ENCODE measurements around the gene ANP32A. TPM values are rescaled to one million over a fixed set of nuclear protein-coding genes. Genes with fewer than 3 reads are reported as not detected.

The ANP32A gene
- total RNA-seq, 2 experiments from 2014 or later = 55.1 to 57.3 TPM

- no peaks in the 10 kb centered on the region for H3K36me3 Mint-ChIP-seq (ENCODE audit: low read depth)
- ATAC-seq (ENCODE audit: poor library complexity) (no peak), DNase-seq (no peak)
- peak overlapping the region; percentile 20 for H3K4me3 Mint-ChIP-seq
- H3K27ac ChIP-seq (ENCODE audit: low read depth in 1 of 2, low read length in 2 of 2) = no peak overlapping the region
- no peak for TF ChIP-seq CTCF (IDR thresholded peaks at IDR 0.05)
- intact Hi-C loops (cut with DNase I, micrococcal nuclease) = no loop called here
- peaks cover 0 to 8% of the 10 kb centered on the region in 2 experiments for H3K9me3 ChIP-seq (ENCODE audit: control insufficient read depth in 1 of 2, insufficient read depth in 1 of 2, low read length in 2 of 2)
- H3K27me3 Mint-ChIP-seq = peaks cover 71% of the 10 kb centered on the region
- POLR2A ChIA-PET = no interaction called here
- H3K4me3 ChIP-seq (ENCODE audit: low read length) = no peak overlapping the region
- no peak overlapping the region for H3K27ac Mint-ChIP-seq
- no peaks in the 10 kb centered on the region for H3K36me3 ChIP-seq (ENCODE audit: insufficient read depth, low read length)
- CTCF ChIA-PET = no interaction called here
- H3K27me3 ChIP-seq (ENCODE audit: control insufficient read depth in 1 of 2, insufficient read depth in 2 of 2, low read length in 2 of 2) = peaks cover 30 to 64% of the 10 kb centered on the region in 2 experiments
- peaks cover 8% of the 10 kb centered on the region for H3K4me1 Mint-ChIP-seq (ENCODE audit: low read depth)
- no peaks in the 10 kb centered on the region for H3K9me3 Mint-ChIP-seq
- H3K4me1 ChIP-seq (ENCODE audit: insufficient read depth, low read length) = peaks cover 8% of the 10 kb centered on the region
These were observed 22.3 kb upstream of the ANP32A start for GRCh38 chr15:68842958-68843357.

DNA sequence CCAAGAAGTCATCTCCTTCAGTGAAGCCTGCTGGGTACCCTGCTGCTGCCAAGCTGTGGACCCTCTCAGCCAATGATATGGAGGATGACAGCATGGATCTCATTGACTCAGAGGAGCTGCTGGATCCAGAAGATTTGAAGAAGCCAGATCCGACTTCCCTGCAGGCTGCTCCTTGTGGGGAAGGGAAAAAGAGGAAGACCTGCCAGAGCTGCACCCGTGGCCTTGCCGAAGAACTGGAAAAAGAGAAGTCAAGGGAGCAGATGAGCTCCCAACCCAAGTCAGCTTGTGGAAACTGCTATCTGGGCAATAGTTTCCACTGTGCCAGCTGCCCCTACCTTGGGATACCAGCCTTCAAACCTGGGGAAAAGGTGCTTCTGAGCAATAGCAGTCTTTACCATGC, 13.7 kb upstream of the ANP32A start:
- Histone ChIP-seq H3K9me3 (ENCODE audit: control insufficient read depth in 1 of 2, insufficient read depth in 1 of 2, low read length in 2 of 2) (peaks cover 0 to 9% of the 10 kb centered on the region in 2 experiments), H3K27me3 (ENCODE audit: control insufficient read depth in 1 of 2, insufficient read depth in 2 of 2, low read length in 2 of 2) (peaks cover 2 to 14% of the 10 kb centered on the region in 2 experiments), H3K36me3 (ENCODE audit: insufficient read depth, low read length) (no peaks in the 10 kb centered on the region), H3K4me3 (ENCODE audit: low read length) (no peak overlapping the region), H3K27ac (ENCODE audit: low read depth in 1 of 2, low read length in 2 of 2) (no peak overlapping the region), H3K4me1 (ENCODE audit: insufficient read depth, low read length) (peaks cover 13% of the 10 kb centered on the region)
- CTCF ChIA-PET = interaction anchor here (0.7 to 2.8 kb wide), 3 partner anchors 17 to 51 kb away, joined by 3 to 13 read pairs (median 3); no protein-coding TSS in a partner anchor
- peaks cover 19% of the 10 kb centered on the region for H3K4me1 Mint-ChIP-seq (ENCODE audit: low read depth)
- H3K27ac Mint-ChIP-seq = peak overlapping the region; percentile 67
- ATAC-seq (ENCODE audit: poor library complexity) (no peak), DNase-seq (no peak)
- no peak for TF ChIP-seq CTCF (IDR thresholded peaks at IDR 0.05)
- intact Hi-C loops (cut with DNase I, micrococcal nuclease) = no loop called here
- no peak overlapping the region for H3K4me3 Mint-ChIP-seq
- H3K27me3 Mint-ChIP-seq = peaks cover 15% of the 10 kb centered on the region
- POLR2A ChIA-PET = interaction anchor here (0.6 to 2.2 kb wide), 7 partner anchors 12 to 1433 kb away, joined by 3 to 19 read pairs (median 5); partner anchors contain the start of gene ANP32A
- H3K36me3 Mint-ChIP-seq (ENCODE audit: low read depth) = no peaks in the 10 kb centered on the region
- peaks cover 5% of the 10 kb centered on the region for H3K9me3 Mint-ChIP-seq

DNA sequence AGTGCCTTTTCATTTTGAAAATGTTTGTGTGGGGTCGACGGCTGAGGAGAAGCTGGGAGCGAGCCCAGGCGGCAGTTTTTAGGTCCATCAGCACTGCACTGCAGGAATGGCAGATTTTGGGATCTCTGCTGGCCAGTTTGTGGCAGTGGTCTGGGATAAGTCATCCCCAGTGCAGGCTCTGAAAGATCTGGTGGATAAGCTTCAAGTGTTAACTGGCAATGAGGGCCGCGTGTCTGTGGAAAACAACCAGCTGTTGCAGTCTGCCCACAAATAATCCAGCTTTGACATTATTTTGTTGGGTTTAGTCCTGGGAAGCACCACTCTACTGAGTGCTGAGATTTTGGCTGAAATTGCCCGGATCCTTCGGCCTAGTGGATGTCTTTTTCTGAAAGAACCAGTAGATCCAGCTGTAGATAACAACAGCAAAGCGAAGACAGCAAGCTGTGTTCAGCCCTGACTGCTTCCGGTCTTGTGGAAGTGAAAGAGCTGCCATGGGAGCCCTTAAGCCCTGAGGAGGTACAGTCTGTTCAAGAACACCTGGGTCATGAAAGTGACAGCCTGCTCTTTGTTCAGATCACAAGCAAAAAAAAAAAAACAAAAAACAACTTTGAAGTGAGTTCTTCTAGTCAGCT, 13.1 kb upstream of the ANP32A start:
- ChIA-PET CTCF (interaction anchor here (0.7 to 2.8 kb wide), 3 partner anchors 17 to 50 kb away, joined by 3 to 13 read pairs (median 3); no protein-coding TSS in a partner anchor), POLR2A (interaction anchor here (0.6 to 2.2 kb wide), 8 partner anchors 12 to 1434 kb away, joined by 3 to 19 read pairs (median 4); partner anchors contain the start of gene ANP32A)

More for the DNA sequence above, 13.1 kb upstream of the ANP32A start:
- Histone ChIP-seq H3K36me3 (ENCODE audit: insufficient read depth, low read length) (no peaks in the 10 kb centered on the region), H3K4me3 (ENCODE audit: low read length) (no peak overlapping the region), H3K9me3 (ENCODE audit: control insufficient read depth in 1 of 2, insufficient read depth in 1 of 2, low read length in 2 of 2) (peaks cover 0 to 9% of the 10 kb centered on the region in 2 experiments), H3K4me1 (ENCODE audit: insufficient read depth, low read length) (peaks cover 13% of the 10 kb centered on the region), H3K27me3 (ENCODE audit: control insufficient read depth in 1 of 2, insufficient read depth in 2 of 2, low read length in 2 of 2) (peaks cover 0 to 9% of the 10 kb centered on the region in 2 experiments), H3K27ac (ENCODE audit: low read depth in 1 of 2, low read length in 2 of 2) (no peak overlapping the region)
- Mint-ChIP-seq H3K4me1 (ENCODE audit: low read depth) (peaks cover 23% of the 10 kb centered on the region), H3K27ac (peak overlapping the region; percentile 67), H3K27me3 (peaks cover 12% of the 10 kb centered on the region), H3K9me3 (peaks cover 5% of the 10 kb centered on the region), H3K36me3 (ENCODE audit: low read depth) (no peaks in the 10 kb centered on the region), H3K4me3 (peak overlapping the region; percentile 47)
- ATAC-seq (ENCODE audit: poor library complexity) (peak; percentile 99), DNase-seq (peak in 8 of 14 experiments; percentile 8 to 70 (median 42))
- no peak for TF ChIP-seq CTCF (IDR thresholded peaks at IDR 0.05)
- intact Hi-C loops (cut with DNase I, micrococcal nuclease) = no loop called here
